HG03469 (cell line): ENCODE data around the gene SRSF7.
"Not testable (repeated sequence)": the region's sequence is repeated elsewhere in the genome, so short reads cannot be mapped to it uniquely, and the experiment has no call there.

Experiments
- ATAC-seq: cut with Tn5 transposase; IDR thresholded peaks from one replicate; pipeline ENCODE4 v1.9.1; 2021; ENCODE audit warnings: mild to moderate bottlenecking, moderate library complexity, moderate number of reproducible peaks; ENCODE audit not compliant: unreplicated experiment

The SRSF7 gene

GRCh38 chr2:38706846-38707345 lies 44.3 kb downstream of the SRSF7 start:
- ATAC-seq, result no peak

DNA sequence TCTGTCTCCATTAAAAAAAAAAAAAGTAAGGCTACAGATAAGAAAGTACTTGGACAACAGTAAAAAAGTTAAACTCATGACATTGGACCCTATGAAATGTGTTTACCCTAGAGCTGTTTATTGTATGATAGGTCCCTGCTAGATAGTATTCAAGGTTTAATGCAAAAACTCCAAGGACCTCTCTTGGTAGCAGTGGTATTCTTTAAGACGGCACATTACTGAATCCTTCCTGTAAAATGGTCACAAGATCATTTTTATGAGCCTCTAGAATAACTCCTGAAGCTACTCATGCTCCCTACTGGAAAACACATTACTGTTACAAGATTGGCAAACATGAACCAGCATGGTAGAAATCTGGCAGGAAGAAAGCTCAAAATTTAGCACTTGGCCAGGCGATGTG lies 46.5 kb downstream of the SRSF7 start:
- no peak for ATAC-seq

DNA sequence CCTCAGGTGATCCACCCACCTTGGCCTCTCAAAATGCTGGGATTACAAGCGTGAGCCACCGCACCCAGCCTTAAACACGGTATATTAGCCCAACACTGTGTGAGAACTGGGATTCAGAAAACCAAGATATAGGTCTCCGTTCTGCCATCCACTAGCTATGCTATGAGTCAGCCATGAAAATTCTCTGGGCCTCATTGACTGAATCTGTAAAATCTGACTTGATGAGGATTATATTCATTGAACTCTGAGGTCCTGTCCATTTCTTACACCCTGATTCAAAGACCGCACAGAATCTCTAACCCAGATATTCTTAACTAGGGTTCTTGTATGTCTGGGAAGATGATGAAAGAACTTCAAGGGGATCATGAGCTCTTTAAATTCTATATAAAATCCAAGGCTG lies 47.8 kb downstream of the SRSF7 start:
- ATAC-seq, result not testable (repeated sequence)

- no peak for ATAC-seq
These were observed 48.7 kb downstream of the SRSF7 start for GRCh38 chr2:38702413-38702812.

GRCh38 chr2:38701542-38701941 lies 49.6 kb downstream of the SRSF7 start:
- ATAC-seq, result no peak

GRCh38 chr2:38700881-38701458 lies 50.2 kb downstream of the SRSF7 start:
- no peak for ATAC-seq

DNA sequence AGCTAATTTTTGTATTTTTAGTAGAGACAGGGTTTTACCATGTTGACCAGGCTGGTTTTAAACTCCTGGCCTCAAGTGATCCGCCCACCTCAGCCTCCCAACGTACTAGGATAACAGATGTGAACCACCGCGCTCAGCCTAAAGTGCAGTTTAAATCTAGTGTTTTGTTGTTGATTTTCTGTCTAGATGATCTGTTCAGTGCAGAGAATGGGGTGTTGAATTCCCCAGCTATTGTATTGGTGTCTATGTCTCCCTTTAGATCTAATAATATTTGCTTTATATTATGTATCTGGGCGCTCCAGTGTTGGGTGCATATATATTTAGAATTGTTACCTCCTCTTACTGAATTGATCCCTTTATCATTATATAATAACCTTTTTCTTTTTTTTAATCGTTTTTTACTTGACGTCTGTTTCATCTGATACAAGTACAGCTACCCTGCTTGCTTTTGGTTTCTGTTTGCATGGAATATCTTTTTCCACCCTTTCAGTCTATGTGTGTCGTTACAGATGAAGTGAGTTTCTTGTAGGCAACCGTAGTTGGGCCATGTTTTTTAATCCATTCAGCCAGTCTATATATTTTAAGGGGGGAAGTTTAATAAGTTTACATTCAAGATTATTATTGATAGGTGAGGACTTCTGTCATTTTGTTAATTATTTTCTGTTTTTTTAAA lies 50.9 kb downstream of the SRSF7 start:
- no peak for ATAC-seq

DNA sequence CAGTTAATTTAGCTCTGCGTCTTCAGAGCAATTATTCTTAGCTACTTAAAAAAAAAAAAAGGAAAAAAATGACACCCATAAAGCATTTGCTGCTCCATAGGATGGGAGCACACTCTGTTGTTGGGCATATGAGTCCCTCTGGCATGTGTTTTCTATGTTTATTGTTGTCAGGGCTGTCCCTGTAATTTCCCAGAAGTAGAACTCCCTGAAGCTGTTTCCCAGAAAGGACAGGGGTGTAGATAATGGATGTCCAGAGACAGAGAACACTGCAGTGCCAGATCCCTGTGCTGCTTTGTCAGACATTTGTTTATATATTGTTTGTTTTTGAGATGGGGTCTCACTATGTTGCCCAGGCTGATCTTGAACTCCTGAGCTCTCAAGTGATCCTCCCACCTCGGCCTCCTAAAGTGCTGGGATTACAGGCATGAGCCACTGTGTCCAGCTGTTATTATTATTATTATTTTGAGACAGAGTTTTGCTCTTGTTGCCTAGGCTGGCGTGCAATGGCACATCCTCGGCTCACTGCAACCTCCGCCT lies 52.6 kb downstream of the SRSF7 start:
- no peak for ATAC-seq

GRCh38 chr2:38697116-38697840 lies 53.9 kb downstream of the SRSF7 start:
- no peak for ATAC-seq
